ENCODE measurements around the gene PCDH1.

- TF ChIP-seq, protein P1, sequence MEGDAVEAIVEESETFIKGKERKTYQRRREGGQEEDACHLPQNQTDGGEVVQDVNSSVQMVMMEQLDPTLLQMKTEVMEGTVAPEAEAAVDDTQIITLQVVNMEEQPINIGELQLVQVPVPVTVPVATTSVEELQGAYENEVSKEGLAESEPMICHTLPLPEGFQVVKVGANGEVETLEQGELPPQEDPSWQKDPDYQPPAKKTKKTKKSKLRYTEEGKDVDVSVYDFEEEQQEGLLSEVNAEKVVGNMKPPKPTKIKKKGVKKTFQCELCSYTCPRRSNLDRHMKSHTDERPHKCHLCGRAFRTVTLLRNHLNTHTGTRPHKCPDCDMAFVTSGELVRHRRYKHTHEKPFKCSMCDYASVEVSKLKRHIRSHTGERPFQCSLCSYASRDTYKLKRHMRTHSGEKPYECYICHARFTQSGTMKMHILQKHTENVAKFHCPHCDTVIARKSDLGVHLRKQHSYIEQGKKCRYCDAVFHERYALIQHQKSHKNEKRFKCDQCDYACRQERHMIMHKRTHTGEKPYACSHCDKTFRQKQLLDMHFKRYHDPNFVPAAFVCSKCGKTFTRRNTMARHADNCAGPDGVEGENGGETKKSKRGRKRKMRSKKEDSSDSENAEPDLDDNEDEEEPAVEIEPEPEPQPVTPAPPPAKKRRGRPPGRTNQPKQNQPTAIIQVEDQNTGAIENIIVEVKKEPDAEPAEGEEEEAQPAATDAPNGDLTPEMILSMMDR (IDR thresholded peaks at IDR 0.05) = no peak
- TF ChIP-seq POLR2A (IDR thresholded peaks at IDR 0.05) = no peak
These were observed 39.7 kb downstream of the PCDH1 start for GRCh38 chr5:141838326-141839014.

All from testis (tissue), 2 donors.